Adipocyte (in vitro differentiated cells): Measurements from ENCODE around the gene ATF7IP2.

Source experiments
- DNase-seq: peaks from one replicate; pipeline ENCODE4 v3.0.0-alpha.2; 2015; ENCODE audit warnings: low read depth
- H3K27me3 ChIP-seq: replicated peaks from 2 replicates; pipeline ENCODE4 v1.7.0; 2013; ENCODE audit warnings: mild to moderate bottlenecking, low read length, moderate library complexity; ENCODE audit not compliant: control insufficient read depth, insufficient read depth
- H3K36me3 ChIP-seq: 2 replicates; pipeline ENCODE4 v1.7.0; 2013; ENCODE audit warnings: low read length, mild to moderate bottlenecking, moderate library complexity; ENCODE audit not compliant: control insufficient read depth, insufficient read depth, severe bottlenecking
- H3K4me1 ChIP-seq: 2 replicates; pipeline ENCODE4 v1.7.0; 2013; ENCODE audit warnings: mild to moderate bottlenecking, low read length, moderate library complexity; ENCODE audit not compliant: control insufficient read depth, insufficient read depth
- H3K4me3 ChIP-seq: 2 replicates; pipeline ENCODE4 v1.7.0; 2013; ENCODE audit warnings: mild to moderate bottlenecking, low read length, moderate library complexity
- H3K9ac ChIP-seq: 2 replicates; pipeline ENCODE4 v1.7.0; 2013; ENCODE audit warnings: mild to moderate bottlenecking, low read length, moderate library complexity
- H3K9me3 ChIP-seq: 2 replicates; pipeline ENCODE4 v1.7.0; 2013; ENCODE audit warnings: mild to moderate bottlenecking, low read length, moderate library complexity; ENCODE audit not compliant: control insufficient read depth

The ATF7IP2 gene

GRCh38 chr16:10514369-10515055 is 128.7 kb downstream of the ATF7IP2 start:
- peak overlapping the region; percentile 19 for H3K4me3 ChIP-seq
- H3K4me1 ChIP-seq: peaks cover 15% of the 10 kb centered on the region
- no peaks in the 10 kb centered on the region for H3K9me3 ChIP-seq
- DNase-seq: peak; percentile 91
- no peaks in the 10 kb centered on the region for H3K27me3 ChIP-seq
- peak overlapping the region; percentile 3 for H3K9ac ChIP-seq
- H3K36me3 ChIP-seq: no peaks in the 10 kb centered on the region

DNA sequence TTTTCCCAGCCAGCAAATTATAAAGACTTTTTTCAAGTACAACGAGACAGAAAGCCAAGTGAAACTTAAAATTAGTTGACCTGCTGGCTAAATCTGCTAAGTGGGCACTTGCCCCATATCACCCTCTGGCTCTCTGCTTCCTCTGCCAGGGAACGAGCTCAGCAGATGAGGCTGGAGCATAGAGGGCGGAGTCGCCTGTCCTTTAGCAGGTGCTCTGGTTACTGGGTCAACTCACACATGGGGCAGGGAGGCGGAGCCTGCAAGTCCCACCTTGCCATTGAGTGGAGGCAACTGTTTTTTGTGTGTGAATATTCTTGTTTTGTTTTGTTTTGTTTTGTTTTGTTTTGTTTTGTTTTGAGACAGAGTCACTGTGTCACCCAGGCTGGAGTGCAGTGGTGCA is 132.0 kb downstream of the ATF7IP2 start:
- Histone ChIP-seq H3K9ac (no peak overlapping the region), H3K27me3 (no peaks in the 10 kb centered on the region), H3K36me3 (no peaks in the 10 kb centered on the region), H3K9me3 (no peaks in the 10 kb centered on the region), H3K4me1 (peaks cover 21% of the 10 kb centered on the region), H3K4me3 (no peak overlapping the region)
- no peak for DNase-seq

- Histone ChIP-seq H3K9ac (no peak overlapping the region), H3K36me3 (no peaks in the 10 kb centered on the region), H3K4me3 (no peak overlapping the region), H3K27me3 (no peaks in the 10 kb centered on the region), H3K4me1 (peaks cover 21% of the 10 kb centered on the region), H3K9me3 (no peaks in the 10 kb centered on the region)
- DNase-seq: no peak
Measured at GRCh38 chr16:10518479-10519041, 132.7 kb downstream of the ATF7IP2 start.

DNA sequence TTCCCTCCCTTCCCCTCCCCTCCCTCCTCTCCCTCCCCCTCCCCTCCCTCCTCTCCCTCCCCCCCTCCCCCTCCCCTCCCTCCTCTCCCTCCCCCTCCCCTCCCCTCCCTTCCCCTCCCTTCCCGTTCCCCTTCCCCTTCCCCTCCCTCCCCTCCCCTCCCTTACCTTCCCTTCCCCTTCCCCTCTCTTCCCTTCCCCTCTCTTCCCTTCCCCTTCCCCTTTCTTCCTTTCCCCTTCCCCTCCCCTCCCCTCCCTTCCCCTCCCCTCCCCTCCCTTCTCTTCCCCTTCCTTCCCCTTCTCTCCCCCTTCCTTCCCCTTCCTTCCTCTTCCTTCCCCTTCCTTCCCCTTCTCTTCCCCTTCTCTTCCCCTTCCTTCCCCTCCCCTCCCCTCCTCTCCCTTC is 133.4 kb downstream of the ATF7IP2 start:
- Histone ChIP-seq H3K4me1 (peaks cover 17% of the 10 kb centered on the region), H3K27me3 (no peaks in the 10 kb centered on the region), H3K9me3 (no peaks in the 10 kb centered on the region), H3K36me3 (no peaks in the 10 kb centered on the region), H3K9ac (no peak overlapping the region), H3K4me3 (no peak overlapping the region)
- no peak for DNase-seq

DNA sequence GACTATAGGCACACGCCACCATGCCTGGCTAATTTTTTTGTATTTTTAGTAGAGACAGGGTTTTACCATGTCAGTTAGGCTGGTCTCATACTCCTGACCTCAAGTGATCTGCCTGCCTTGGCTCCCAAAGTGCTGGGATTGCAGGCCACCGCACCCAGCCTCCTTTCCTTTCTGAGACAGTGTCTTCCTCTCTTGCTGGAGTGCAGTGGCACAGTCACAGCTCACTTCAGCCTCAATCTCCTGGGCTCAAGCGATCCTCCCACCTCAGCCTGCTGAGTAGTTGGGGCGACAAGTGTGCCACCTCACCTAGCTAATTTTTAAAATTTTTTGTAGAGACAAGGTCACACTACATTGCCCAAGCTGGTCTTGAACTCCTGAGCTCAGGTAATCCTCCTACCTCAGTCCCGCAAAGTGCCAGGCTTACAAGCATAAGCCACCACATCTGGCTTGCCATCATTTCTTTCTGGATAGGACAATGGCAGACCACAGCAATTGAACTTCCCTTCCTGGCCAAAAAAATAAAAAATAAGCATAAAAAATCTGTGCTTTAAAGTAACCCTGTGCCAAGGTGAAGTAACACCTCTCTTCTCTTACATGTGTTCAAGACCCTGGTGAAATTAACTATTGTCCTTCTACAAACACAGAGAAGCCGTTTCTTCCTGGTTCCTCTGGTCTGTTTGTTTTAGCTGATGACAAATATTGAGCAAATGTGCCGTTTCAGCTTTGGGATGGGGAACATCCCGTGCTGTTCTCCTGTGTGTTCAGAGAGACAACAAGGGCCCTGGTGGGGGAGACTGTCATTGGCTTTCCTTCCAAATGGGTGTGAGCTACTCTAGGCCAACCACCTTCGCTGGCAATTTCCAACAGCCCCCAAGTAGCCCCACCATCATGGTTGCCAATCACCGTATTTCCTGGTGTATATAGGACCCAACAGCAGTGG is 134.3 kb downstream of the ATF7IP2 start:
- DNase-seq: no peak
- H3K4me3 ChIP-seq: no peak overlapping the region
- no peaks in the 10 kb centered on the region for H3K27me3 ChIP-seq

GRCh38 chr16:10520869-10521578 is 135.2 kb downstream of the ATF7IP2 start:
- H3K36me3 ChIP-seq: no peaks in the 10 kb centered on the region
- no peaks in the 10 kb centered on the region for H3K27me3 ChIP-seq
- H3K4me3 ChIP-seq: no peak overlapping the region
- no peak overlapping the region for H3K9ac ChIP-seq
- no peaks in the 10 kb centered on the region for H3K9me3 ChIP-seq
- H3K4me1 ChIP-seq: peaks cover 6% of the 10 kb centered on the region
- no peak for DNase-seq

More for the DNA sequence above, 134.3 kb downstream of the ATF7IP2 start:
- Histone ChIP-seq H3K9me3 (no peaks in the 10 kb centered on the region), H3K9ac (no peak overlapping the region), H3K4me1 (peaks cover 9% of the 10 kb centered on the region), H3K36me3 (no peaks in the 10 kb centered on the region)

GRCh38 chr16:10521681-10522274 is 135.9 kb downstream of the ATF7IP2 start:
- peak; percentile 76 for DNase-seq
- Histone ChIP-seq H3K36me3 (no peaks in the 10 kb centered on the region), H3K9me3 (no peaks in the 10 kb centered on the region), H3K4me1 (peaks cover 6% of the 10 kb centered on the region), H3K9ac (no peak overlapping the region), H3K4me3 (no peak overlapping the region), H3K27me3 (no peaks in the 10 kb centered on the region)

DNA sequence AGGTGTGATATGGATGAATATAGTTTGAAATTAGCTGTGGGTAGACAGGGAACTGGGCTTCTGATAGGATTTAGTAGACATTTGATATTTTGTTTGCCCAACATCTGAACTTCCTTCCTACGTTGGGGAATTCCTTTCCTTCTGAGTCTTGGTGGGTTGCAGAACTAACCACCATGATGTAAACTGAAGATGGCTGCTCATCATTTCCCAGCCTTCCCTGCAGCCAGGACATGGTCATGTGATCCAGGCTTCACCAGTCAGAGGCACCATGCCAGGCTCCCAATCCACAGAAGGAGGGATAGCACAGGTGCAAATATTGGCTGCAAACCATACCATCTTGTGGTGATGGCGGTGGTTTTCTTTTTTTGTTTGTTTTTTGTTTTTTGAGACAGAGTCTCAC is 137.1 kb downstream of the ATF7IP2 start:
- H3K4me3 ChIP-seq: no peak overlapping the region

DNA sequence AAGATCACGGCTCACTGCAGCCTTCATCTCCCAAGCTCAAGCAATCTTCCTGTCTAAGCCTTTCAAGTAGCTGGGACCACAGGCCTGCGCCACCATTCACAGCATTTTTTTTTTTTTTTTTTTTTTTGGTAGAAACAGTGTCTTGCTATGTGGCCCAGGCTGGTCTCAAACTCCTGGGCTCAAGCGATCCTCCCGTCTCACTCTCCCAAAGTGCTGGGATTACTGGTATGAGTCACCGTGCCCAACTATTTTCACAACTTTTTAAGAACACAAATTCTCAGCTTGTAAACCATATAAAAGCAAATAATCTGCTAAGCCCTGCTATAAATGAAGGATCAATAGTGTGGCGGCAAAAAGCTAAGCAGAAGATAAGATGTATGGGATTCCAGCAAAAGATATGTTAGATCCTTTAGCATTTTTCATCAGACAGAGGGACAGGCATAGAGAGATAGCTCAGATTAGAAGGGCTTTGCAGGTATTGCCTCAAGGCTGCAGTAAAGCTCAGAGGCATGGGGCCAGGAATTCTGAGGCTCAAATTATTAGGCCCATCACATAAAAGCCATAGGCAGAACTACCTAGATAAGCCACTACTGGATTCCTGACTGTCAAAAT is 139.5 kb downstream of the ATF7IP2 start:
- Histone ChIP-seq H3K4me3 (no peak overlapping the region), H3K4me1 (peaks cover 1% of the 10 kb centered on the region)
- DNase-seq: no peak

More for the DNA sequence above, 137.1 kb downstream of the ATF7IP2 start:
- H3K4me1 ChIP-seq: peaks cover 6% of the 10 kb centered on the region
- H3K9ac ChIP-seq: no peak overlapping the region
- no peaks in the 10 kb centered on the region for H3K9me3 ChIP-seq
- H3K36me3 ChIP-seq: no peaks in the 10 kb centered on the region
- H3K27me3 ChIP-seq: no peaks in the 10 kb centered on the region
- DNase-seq: no peak

GRCh38 chr16:10526962-10527361 is 141.1 kb downstream of the ATF7IP2 start:
- no peak for DNase-seq
- no peaks in the 10 kb centered on the region for H3K9me3 ChIP-seq
- no peak overlapping the region for H3K4me3 ChIP-seq
- H3K27me3 ChIP-seq: no peaks in the 10 kb centered on the region
- H3K36me3 ChIP-seq: peaks cover 3% of the 10 kb centered on the region
- H3K9ac ChIP-seq: no peak overlapping the region
- H3K4me1 ChIP-seq: no peaks in the 10 kb centered on the region

More for the DNA sequence above, 139.5 kb downstream of the ATF7IP2 start:
- H3K36me3 ChIP-seq: no peaks in the 10 kb centered on the region
- no peaks in the 10 kb centered on the region for H3K9me3 ChIP-seq
- no peak overlapping the region for H3K9ac ChIP-seq
- no peaks in the 10 kb centered on the region for H3K27me3 ChIP-seq
